CD4-positive, CD25-positive, alpha-beta regulatory T cell (primary cell): ENCODE data around the gene AIP. TPM values are rescaled to one million over a fixed set of nuclear protein-coding genes. Genes with fewer than 3 reads are reported as not detected.
"Not testable (repeated sequence)": the region's sequence is repeated elsewhere in the genome, so short reads cannot be mapped to it uniquely, and the experiment has no call there.

Source experiments
- ATAC-seq, 2 donors: fragments of 150-1000 bp; cut with Tn5 transposase; one replicate each; pipeline ENCODE4 v1.10.0; 2021; ENCODE audit warnings: low read depth in 2 of 2, moderate number of reproducible peaks in 2 of 2, moderate library complexity in 1 of 2
- DNase-seq, 3 donors: peaks; one replicate each; pipeline versions ENCODE4 v3.0.0 to v3.0.0-alpha.2; 2012 to 2022; ENCODE audit warnings: mixed read lengths in 1 of 3
- H3K27ac ChIP-seq: one replicate; pipeline ENCODE4 v1.7.0; 2013; ENCODE audit warnings: mild to moderate bottlenecking, low read length; ENCODE audit not compliant: insufficient read depth, poor library complexity, severe bottlenecking
- H3K27me3 ChIP-seq: one replicate; pipeline ENCODE4 v1.7.0; 2013; ENCODE audit warnings: low read length; ENCODE audit not compliant: control insufficient read depth, insufficient read depth
- H3K36me3 ChIP-seq: one replicate; pipeline ENCODE4 v1.7.0; 2013; ENCODE audit warnings: mild to moderate bottlenecking, low read length, moderate library complexity; ENCODE audit not compliant: control insufficient read depth, insufficient read depth
- H3K4me1 ChIP-seq: 2 replicates; pipeline ENCODE4 v1.7.0; 2013; ENCODE audit warnings: mild to moderate bottlenecking, low read length; ENCODE audit not compliant: insufficient read depth, control insufficient read depth, poor library complexity, severe bottlenecking
- H3K4me3 ChIP-seq: one replicate; pipeline ENCODE4 v1.7.0; 2013; ENCODE audit warnings: low read depth, mild to moderate bottlenecking, low read length, moderate library complexity
- H3K9me3 ChIP-seq, 2 experiments: 1 replicate in 1 of 2; 2 replicates in 1 of 2; pipeline ENCODE4 v1.7.0; 2013; ENCODE audit warnings: low read length in 2 of 2, mild to moderate bottlenecking in 1 of 2, moderate library complexity in 1 of 2; ENCODE audit not compliant: control insufficient read depth in 2 of 2
- H3K27ac Mint-ChIP-seq, 3 donors: one replicate each; pipeline ENCODE4 v1.8.0; 2020 to 2022; ENCODE audit warnings: mild to moderate bottlenecking in 3 of 3, mixed read lengths in 3 of 3, moderate library complexity in 2 of 3
- H3K27me3 Mint-ChIP-seq: one replicate; pipeline ENCODE4 v1.8.0; 2022; ENCODE audit warnings: mild to moderate bottlenecking, mixed read lengths
- H3K36me3 Mint-ChIP-seq: one replicate; pipeline ENCODE4 v1.8.0; 2020; ENCODE audit warnings: mixed read lengths
- H3K4me1 Mint-ChIP-seq, 4 donors: one replicate each; pipeline ENCODE4 v1.8.0; 2020 to 2022; ENCODE audit warnings: mixed read lengths in 4 of 4, mild to moderate bottlenecking in 1 of 4
- H3K4me3 Mint-ChIP-seq, 4 donors: one replicate each; pipeline ENCODE4 v1.8.0; 2020 to 2022; ENCODE audit warnings: mild to moderate bottlenecking in 4 of 4, mixed read lengths in 4 of 4, moderate library complexity in 3 of 4
- H3K9me3 Mint-ChIP-seq, 7 donors: one replicate each; pipeline ENCODE4 v1.8.0; 2020 to 2022; ENCODE audit warnings: mixed read lengths in 7 of 7, mild to moderate bottlenecking in 3 of 7, moderate library complexity in 2 of 7
- polyA plus RNA-seq, 4 donors: library from polyadenylated mRNA; unstranded; fragments of 300-500 nt; fragmentation: Illumina TruSeq; gene quantifications; one replicate each; pipeline ENCODE4 v1.2.3, GENCODE V29; 2021
- total RNA-seq: library from RNA; stranded (reverse); gene quantifications from one replicate; pipeline ENCODE4 v1.2.3, GENCODE V29; 2022

The AIP gene
- total and polyA plus RNA-seq, 5 donors from 2014 or later: 124 to 234 (median 213) TPM

DNA sequence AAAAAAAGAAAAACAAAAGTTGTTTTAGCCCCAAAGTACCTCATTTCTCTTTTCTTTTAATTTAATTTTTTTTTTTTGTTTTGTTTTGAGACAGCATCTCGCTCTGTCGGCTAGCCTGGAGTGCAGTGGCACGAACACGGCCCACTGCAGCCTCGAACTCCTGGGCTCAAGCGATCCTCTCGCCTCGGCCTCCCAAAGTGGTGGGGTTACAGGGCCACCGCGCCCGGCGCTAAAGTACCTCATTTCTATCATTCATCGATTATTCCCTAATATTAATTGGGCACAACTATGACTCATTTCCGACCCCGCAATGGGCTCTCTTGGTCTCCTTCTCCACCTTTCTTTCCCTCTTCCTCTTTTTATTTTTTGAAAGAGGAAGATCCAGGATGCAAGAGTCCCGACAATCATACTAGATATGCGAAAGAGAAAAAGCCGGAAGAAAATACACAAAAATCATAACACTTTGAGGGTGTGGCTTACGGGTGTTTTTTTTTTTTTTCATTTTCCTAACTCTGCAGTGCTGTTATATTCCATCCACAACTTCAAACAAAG, 475 bp upstream of the AIP start:
- Mint-ChIP-seq H3K4me1 (peaks cover 9 to 49% (median 35%) of the 10 kb centered on the region in 4 donors), H3K9me3 (no peaks in the 10 kb centered on the region), H3K4me3 (peak overlapping the region; percentile 92 to 99 (median 96)), H3K36me3 (peaks cover 6% of the 10 kb centered on the region), H3K27ac (peak overlapping the region; percentile 99 to 100 (median 99)), H3K27me3 (no peaks in the 10 kb centered on the region)
- Histone ChIP-seq H3K27ac (peak overlapping the region; percentile 92), H3K9me3 (no peaks in the 10 kb centered on the region), H3K4me3 (peak overlapping the region; percentile 86), H3K27me3 (no peaks in the 10 kb centered on the region), H3K4me1 (peaks cover 50% of the 10 kb centered on the region), H3K36me3 (peaks cover 2% of the 10 kb centered on the region)
- DNase-seq (no peak), ATAC-seq (peak; percentile 5 to 9)

- H3K9me3 Mint-ChIP-seq: no peaks in the 10 kb centered on the region
- peaks cover 9 to 65% (median 46%) of the 10 kb centered on the region in 4 donors for H3K4me1 Mint-ChIP-seq
- H3K36me3 ChIP-seq: peaks cover 12% of the 10 kb centered on the region
- H3K27ac Mint-ChIP-seq: peak overlapping the region; percentile 99 to 100 (median 99)
- H3K4me1 ChIP-seq: peaks cover 67% of the 10 kb centered on the region
- H3K9me3 ChIP-seq: no peaks in the 10 kb centered on the region
- peak overlapping the region; percentile 86 for H3K4me3 ChIP-seq
- H3K4me3 Mint-ChIP-seq: peak overlapping the region; percentile 92 to 99 (median 96)
- peak overlapping the region; percentile 92 for H3K27ac ChIP-seq
- peak; percentile 52 for ATAC-seq
- DNase-seq: peak in 2 of 3 donors; percentile 84 to 88
- peaks cover 14% of the 10 kb centered on the region for H3K36me3 Mint-ChIP-seq
- no peaks in the 10 kb centered on the region for H3K27me3 ChIP-seq
- peaks cover 4% of the 10 kb centered on the region for H3K27me3 Mint-ChIP-seq
Measured at GRCh38 chr11:67483831-67484665, 1.2 kb downstream of the AIP start.

DNA sequence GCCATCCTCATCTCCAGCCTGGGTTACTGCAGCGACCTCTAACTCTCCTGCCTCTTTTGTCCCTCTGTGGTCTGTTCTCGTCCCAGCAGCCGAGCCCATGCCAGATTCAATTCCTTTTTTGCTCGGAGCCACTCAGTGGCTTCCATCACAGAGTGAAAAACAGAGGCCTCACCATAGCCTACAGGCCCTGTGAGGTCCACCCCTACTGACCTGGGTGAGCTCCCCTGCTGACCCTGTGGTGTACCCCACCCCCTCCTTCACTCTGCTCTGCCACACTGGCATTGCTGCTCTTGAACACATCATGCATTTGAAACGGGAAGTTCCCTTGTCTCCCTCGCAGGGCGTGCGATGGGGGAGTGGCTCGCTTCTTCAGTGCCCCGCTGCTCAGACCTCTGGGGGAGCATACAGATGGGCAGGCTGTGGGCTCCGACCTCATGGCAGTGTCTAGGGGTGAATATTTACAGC, 2.1 kb downstream of the AIP start:
- H3K36me3 Mint-ChIP-seq: peaks cover 18% of the 10 kb centered on the region
- Histone ChIP-seq H3K27me3 (no peaks in the 10 kb centered on the region), H3K27ac (peak overlapping the region; percentile 92), H3K36me3 (peaks cover 20% of the 10 kb centered on the region), H3K4me3 (peak overlapping the region; percentile 86), H3K4me1 (peaks cover 67% of the 10 kb centered on the region), H3K9me3 (no peaks in the 10 kb centered on the region)
- no peaks in the 10 kb centered on the region for H3K9me3 Mint-ChIP-seq
- peak overlapping the region; percentile 99 to 100 (median 99) for H3K27ac Mint-ChIP-seq
- DNase-seq (peak; percentile 40 to 69 (median 52)), ATAC-seq (no peak)
- H3K27me3 Mint-ChIP-seq: peaks cover 4% of the 10 kb centered on the region
- H3K4me3 Mint-ChIP-seq: peak overlapping the region; percentile 92 to 99 (median 96)
- peaks cover 9 to 70% (median 50%) of the 10 kb centered on the region in 4 donors for H3K4me1 Mint-ChIP-seq

- H3K4me3 Mint-ChIP-seq: peak overlapping the region; percentile 85 to 97 (median 88)
Measured at GRCh38 chr11:67485873-67486361, 3.1 kb downstream of the AIP start.

DNA sequence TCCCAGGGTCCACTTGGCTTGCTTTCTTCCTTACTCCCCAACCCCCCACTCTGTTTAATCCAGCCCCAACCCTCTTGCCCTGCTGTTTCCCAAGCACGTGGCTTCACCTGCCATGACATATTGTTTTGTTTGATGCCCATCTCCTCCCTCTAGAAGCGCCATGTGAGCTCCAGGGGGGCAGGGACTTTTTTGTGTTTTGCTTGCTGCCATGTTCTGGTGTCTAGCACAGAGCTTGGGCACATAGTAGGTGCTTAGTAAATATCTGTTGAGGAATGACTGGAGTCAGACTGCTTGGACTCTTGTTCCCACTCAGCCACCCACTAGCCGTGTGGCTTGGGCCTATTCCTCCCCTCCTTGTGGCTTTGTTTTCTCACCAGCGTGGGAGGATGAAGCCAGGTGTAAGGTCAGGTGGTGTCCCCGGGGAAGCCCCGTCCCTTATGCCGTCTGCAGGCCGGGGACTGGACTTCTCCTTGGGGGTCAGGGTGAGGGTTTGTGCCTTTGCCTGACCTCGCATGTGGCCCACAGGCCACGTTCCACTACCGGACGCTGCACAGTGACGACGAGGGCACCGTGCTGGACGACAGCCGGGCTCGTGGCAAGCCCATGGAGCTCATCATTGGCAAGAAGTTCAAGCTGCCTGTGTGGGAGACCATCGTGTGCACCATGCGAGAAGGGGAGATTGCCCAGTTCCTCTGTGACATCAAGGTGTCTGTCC, 3.8 kb downstream of the AIP start:
- H3K4me3 ChIP-seq: peak overlapping the region; percentile 49
- peak overlapping the region; percentile 85 to 97 (median 88) for H3K4me3 Mint-ChIP-seq
- H3K27me3 Mint-ChIP-seq: peaks cover 4% of the 10 kb centered on the region
- DNase-seq (peak in 1 of 3 donors; percentile 40), ATAC-seq (no peak)
- peak overlapping the region; percentile 92 for H3K27ac ChIP-seq
- peaks cover 9 to 76% (median 51%) of the 10 kb centered on the region in 4 donors for H3K4me1 Mint-ChIP-seq
- no peaks in the 10 kb centered on the region for H3K9me3 Mint-ChIP-seq
- H3K36me3 ChIP-seq: peaks cover 37% of the 10 kb centered on the region
- peaks cover 70% of the 10 kb centered on the region for H3K4me1 ChIP-seq
- no peaks in the 10 kb centered on the region for H3K27me3 ChIP-seq
- peak overlapping the region; percentile 95 to 99 (median 99) for H3K27ac Mint-ChIP-seq
- H3K36me3 Mint-ChIP-seq: peaks cover 18% of the 10 kb centered on the region
- H3K9me3 ChIP-seq: no peaks in the 10 kb centered on the region

More at GRCh38 chr11:67485873-67486361, 3.1 kb downstream of the AIP start:
- H3K27me3 Mint-ChIP-seq, H3K27me3 ChIP-seq, H3K9me3 Mint-ChIP-seq, H3K9me3 ChIP-seq, ATAC-seq: not testable (repeated sequence)
- Mint-ChIP-seq H3K36me3 (peaks cover 18% of the 10 kb centered on the region), H3K4me1 (peaks cover 9 to 74% (median 51%) of the 10 kb centered on the region in 4 donors), H3K27ac (peak overlapping the region; percentile 95 to 99 (median 99))
- H3K27ac ChIP-seq: peak overlapping the region; percentile 92
- peak; percentile 24 to 83 (median 40) for DNase-seq
- peaks cover 30% of the 10 kb centered on the region for H3K36me3 ChIP-seq
- peak overlapping the region; percentile 49 for H3K4me3 ChIP-seq
- H3K4me1 ChIP-seq: peaks cover 70% of the 10 kb centered on the region

DNA sequence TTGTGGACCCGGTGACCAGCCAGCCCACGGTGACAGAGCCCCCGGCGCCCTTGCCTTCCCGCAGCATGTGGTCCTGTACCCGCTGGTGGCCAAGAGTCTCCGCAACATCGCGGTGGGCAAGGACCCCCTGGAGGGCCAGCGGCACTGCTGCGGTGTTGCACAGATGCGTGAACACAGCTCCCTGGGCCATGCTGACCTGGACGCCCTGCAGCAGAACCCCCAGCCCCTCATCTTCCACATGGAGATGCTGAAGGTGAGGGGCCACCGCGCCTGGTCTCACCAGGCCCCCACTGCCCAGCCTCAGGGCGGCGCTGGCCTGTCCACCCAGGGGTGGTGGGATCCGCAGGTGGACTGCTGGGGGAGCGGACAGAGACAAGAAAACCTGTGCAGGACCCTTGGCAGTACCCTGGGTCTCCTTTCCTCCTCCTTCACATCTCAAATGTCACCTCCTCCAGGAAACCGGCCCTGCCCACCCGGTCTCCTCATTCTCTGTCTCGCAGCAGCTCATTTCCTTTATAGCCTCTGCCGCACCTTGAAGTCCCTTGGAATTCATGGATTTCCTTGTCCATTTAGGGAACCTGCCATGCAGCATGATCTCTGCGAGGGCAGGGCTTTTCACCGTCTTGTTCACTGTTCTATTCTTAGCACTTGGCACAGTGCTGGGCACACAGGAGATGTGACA, 6.5 kb downstream of the AIP start:
- no peaks in the 10 kb centered on the region for H3K27me3 ChIP-seq
- H3K4me3 ChIP-seq: no peak overlapping the region
- H3K4me3 Mint-ChIP-seq: peak overlapping the region in 1 of 4 donors; percentile 69
- no peaks in the 10 kb centered on the region for H3K9me3 ChIP-seq
- no peak for DNase-seq
- peaks cover 4% of the 10 kb centered on the region for H3K27me3 Mint-ChIP-seq
- H3K9me3 Mint-ChIP-seq: no peaks in the 10 kb centered on the region
- H3K27ac Mint-ChIP-seq: peak overlapping the region in 1 of 3 donors; percentile 92
- H3K36me3 Mint-ChIP-seq: peaks cover 18% of the 10 kb centered on the region
- no peak for ATAC-seq
- H3K4me1 ChIP-seq: peaks cover 49% of the 10 kb centered on the region
- H3K36me3 ChIP-seq: peaks cover 48% of the 10 kb centered on the region
- peaks cover 5 to 55% (median 39%) of the 10 kb centered on the region in 4 donors for H3K4me1 Mint-ChIP-seq
- H3K27ac ChIP-seq: peak overlapping the region; percentile 92
